ENCODE measurements around the gene FPR2.
"Not testable (repeated sequence)": the region's sequence is repeated elsewhere in the genome, so short reads cannot be mapped to it uniquely, and the experiment has no call there.

The FPR2 gene

DNA sequence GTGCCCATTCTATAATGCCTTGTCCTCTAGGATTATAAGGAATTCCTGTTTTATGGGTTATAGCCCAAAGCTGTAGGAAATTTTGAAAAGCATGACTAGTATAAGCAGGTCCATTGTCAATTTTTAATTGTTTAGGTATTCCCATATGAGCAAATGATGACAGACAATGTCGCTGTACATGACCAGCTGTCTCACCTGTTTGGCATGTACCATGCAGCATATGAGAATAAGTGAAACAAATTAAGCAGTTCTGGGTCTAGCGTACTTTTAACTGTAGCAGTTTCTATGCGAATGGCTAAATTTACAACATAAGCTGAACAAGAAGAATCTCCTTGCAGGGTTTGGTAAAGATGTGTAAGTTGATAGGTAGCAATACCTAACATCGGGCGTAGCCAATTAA lies 45.6 kb downstream of the FPR2 start:
- H3K4me2 ChIP-seq (ENCODE audit: low read length); H4K20me1 ChIP-seq (ENCODE audit: insufficient read depth, low read length): not testable (repeated sequence)

DNA sequence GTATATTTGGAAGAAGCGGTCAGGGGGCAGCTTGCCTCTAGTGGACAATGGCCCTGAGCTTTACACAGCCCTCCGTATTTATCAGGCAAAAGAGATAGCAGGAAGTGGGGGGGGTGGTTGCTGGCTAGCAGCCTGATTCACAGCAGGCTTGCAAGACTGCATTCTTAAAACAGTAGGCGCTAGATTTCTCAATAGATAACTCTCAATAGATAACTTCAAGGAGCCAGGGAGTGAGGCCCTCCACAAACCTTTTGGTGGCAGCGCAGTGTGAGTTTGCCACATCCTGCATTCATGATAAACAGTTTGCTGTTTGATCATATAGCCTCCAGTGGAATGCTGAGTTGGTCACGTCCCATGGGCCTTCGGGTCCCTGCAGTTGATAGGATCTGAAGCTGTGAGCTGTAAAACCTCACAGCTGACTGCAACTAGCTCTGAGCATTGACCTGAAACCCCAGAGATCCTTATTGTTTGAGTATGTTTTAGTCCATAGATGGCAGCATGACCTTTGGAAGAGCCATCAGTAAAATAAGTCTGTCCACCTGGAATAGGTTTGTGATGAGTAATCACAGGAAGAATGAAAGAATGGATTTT lies 46.2 kb downstream of the FPR2 start:
- TF ChIP-seq, protein P1, sequence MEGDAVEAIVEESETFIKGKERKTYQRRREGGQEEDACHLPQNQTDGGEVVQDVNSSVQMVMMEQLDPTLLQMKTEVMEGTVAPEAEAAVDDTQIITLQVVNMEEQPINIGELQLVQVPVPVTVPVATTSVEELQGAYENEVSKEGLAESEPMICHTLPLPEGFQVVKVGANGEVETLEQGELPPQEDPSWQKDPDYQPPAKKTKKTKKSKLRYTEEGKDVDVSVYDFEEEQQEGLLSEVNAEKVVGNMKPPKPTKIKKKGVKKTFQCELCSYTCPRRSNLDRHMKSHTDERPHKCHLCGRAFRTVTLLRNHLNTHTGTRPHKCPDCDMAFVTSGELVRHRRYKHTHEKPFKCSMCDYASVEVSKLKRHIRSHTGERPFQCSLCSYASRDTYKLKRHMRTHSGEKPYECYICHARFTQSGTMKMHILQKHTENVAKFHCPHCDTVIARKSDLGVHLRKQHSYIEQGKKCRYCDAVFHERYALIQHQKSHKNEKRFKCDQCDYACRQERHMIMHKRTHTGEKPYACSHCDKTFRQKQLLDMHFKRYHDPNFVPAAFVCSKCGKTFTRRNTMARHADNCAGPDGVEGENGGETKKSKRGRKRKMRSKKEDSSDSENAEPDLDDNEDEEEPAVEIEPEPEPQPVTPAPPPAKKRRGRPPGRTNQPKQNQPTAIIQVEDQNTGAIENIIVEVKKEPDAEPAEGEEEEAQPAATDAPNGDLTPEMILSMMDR (IDR thresholded peaks at IDR 0.05; ENCODE audit: low read depth, low read length): no peak
- TF ChIP-seq EZH2phosphoT487 (IDR thresholded peaks at IDR 0.05; ENCODE audit: low read depth): no peak
- Histone ChIP-seq H3K4me3 (ENCODE audit: low read length) (no peak overlapping the region), H3K36me3 (replicated peaks; ENCODE audit: low read depth, low read length) (no peaks in the 10 kb centered on the region), H3K4me1 (ENCODE audit: low read length) (peaks cover 22% of the 10 kb centered on the region), H3K27me3 (ENCODE audit: low read depth, low read length) (no peaks in the 10 kb centered on the region), H4K20me1 (ENCODE audit: insufficient read depth, low read length) (no peaks in the 10 kb centered on the region), H3K79me2 (ENCODE audit: low read length) (no peaks in the 10 kb centered on the region), H2AFZ (ENCODE audit: low read depth, low read length) (no peak overlapping the region), H3K4me2 (ENCODE audit: low read length) (no peak overlapping the region), H3K9ac (ENCODE audit: low read length) (no peak overlapping the region), H3K9me3 (ENCODE audit: insufficient read depth, low read length) (0 out of 2 replicates have a peak, but pooled peaks cover 4% of the 10 kb centered on the region), H3K27ac (ENCODE audit: low read length) (no peak overlapping the region)

More for the DNA sequence above, 45.6 kb downstream of the FPR2 start:
- not testable (repeated sequence) for H3K9ac ChIP-seq (ENCODE audit: low read length); H3K79me2 ChIP-seq (ENCODE audit: low read length); H3K36me3 ChIP-seq (replicated peaks; ENCODE audit: low read depth, low read length); H3K27ac ChIP-seq (ENCODE audit: low read length); H3K27me3 ChIP-seq (ENCODE audit: low read depth, low read length); H3K4me3 ChIP-seq (ENCODE audit: low read length); H3K9me3 ChIP-seq (ENCODE audit: insufficient read depth, low read length); H2AFZ ChIP-seq (ENCODE audit: low read depth, low read length)
- H3K4me1 ChIP-seq (ENCODE audit: low read length): peaks cover 19% of the 10 kb centered on the region

DNA sequence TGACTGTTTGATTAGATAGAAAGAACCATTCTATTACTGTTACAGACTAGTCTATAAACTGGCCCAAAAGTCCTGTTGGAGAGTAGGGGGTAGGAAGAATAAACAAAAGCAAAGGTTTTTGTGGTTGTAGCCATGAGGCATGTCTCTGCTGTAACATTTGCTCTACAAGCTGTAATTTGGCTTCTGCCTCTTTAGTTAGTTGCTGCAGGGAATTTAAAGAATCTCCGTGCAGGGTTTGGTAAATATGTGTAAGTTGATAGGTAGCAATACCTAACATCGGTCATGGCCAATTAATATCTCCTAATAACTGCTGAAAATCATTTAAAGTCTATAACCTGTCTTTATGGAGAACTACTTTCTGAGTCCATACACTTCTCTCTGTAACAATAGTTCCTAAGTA lies 46.9 kb downstream of the FPR2 start:
- Histone ChIP-seq H3K4me2 (ENCODE audit: low read length) (no peak overlapping the region), H3K79me2 (ENCODE audit: low read length) (no peaks in the 10 kb centered on the region), H2AFZ (ENCODE audit: low read depth, low read length) (no peak overlapping the region), H3K27ac (ENCODE audit: low read length) (no peak overlapping the region), H4K20me1 (ENCODE audit: insufficient read depth, low read length) (no peaks in the 10 kb centered on the region), H3K9ac (ENCODE audit: low read length) (no peak overlapping the region), H3K36me3 (replicated peaks; ENCODE audit: low read depth, low read length) (no peaks in the 10 kb centered on the region), H3K4me1 (ENCODE audit: low read length) (peaks cover 22% of the 10 kb centered on the region), H3K4me3 (ENCODE audit: low read length) (no peak overlapping the region), H3K27me3 (ENCODE audit: low read depth, low read length) (no peaks in the 10 kb centered on the region), H3K9me3 (ENCODE audit: insufficient read depth, low read length) (0 out of 2 replicates have a peak, but pooled peaks cover 4% of the 10 kb centered on the region)
- no peak for TF ChIP-seq EZH2phosphoT487 (IDR thresholded peaks at IDR 0.05; ENCODE audit: low read depth)

DNA sequence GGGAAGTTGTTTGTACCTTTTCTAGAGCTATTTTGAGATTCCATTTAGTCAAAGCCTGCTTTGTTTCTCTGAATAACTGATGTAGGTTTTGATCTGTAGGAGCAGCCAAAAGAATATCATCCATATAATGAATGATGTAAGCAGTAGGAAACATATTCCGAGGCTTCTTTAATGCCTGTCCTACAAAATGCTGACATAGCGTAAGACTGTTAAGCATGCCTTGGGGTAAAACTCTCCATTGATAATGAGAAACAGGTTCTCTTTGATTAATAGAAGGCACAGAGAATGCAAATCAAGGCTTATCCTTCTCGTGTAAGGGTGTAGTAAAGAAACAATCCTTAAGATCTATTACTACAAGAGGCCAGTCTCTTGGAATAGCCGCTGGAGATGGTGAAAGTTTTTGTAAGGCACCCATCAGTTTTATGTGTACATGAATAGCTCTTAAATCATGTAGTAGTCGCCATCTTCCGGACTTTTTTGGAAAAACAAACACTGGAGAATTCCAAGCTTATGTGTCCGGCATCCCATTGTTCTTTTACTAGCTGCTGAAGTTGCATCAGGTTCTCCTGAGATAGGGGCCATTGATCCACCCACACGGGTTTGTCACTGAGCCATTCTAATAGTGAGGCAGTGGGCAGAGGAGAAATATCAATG lies 47.5 kb downstream of the FPR2 start:
- Histone ChIP-seq H4K20me1 (ENCODE audit: insufficient read depth, low read length) (no peaks in the 10 kb centered on the region), H3K36me3 (replicated peaks; ENCODE audit: low read depth, low read length) (no peaks in the 10 kb centered on the region), H3K27ac (ENCODE audit: low read length) (no peak overlapping the region), H3K79me2 (ENCODE audit: low read length) (no peaks in the 10 kb centered on the region), H3K4me2 (ENCODE audit: low read length) (no peak overlapping the region), H3K4me3 (ENCODE audit: low read length) (no peak overlapping the region), H3K4me1 (ENCODE audit: low read length) (peaks cover 21% of the 10 kb centered on the region), H3K9me3 (ENCODE audit: insufficient read depth, low read length) (0 out of 2 replicates have a peak, but pooled peaks cover 4% of the 10 kb centered on the region), H3K27me3 (ENCODE audit: low read depth, low read length) (no peaks in the 10 kb centered on the region), H2AFZ (ENCODE audit: low read depth, low read length) (no peak overlapping the region), H3K9ac (ENCODE audit: low read length) (no peak overlapping the region)
- TF ChIP-seq, protein P1 (IDR thresholded peaks at IDR 0.05; ENCODE audit: low read depth, low read length): no peak
- no peak for TF ChIP-seq EZH2phosphoT487 (IDR thresholded peaks at IDR 0.05; ENCODE audit: low read depth)

DNA sequence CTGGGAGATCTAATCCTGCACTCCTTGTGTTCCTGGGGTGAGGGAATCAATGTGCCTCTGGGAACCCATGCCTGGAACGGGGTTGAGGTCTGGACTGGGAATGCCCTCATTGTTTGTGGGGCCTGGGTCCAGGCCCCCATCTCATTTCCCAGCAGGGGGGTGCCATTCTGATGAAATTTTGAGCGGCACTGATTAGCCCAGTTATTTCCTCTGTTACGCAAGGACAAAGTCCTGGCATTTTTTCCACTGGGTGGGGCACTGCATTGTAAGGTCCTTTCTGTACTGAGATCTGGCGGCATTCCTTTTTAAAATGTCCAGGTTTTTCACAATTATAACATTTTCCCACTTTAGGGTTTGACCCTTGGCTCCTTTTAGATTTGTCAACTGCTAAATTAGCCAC lies 48.8 kb downstream of the FPR2 start:
- Histone ChIP-seq H3K9ac (ENCODE audit: low read length) (no peak overlapping the region), H3K36me3 (replicated peaks; ENCODE audit: low read depth, low read length) (no peaks in the 10 kb centered on the region), H2AFZ (ENCODE audit: low read depth, low read length) (no peak overlapping the region), H3K27ac (ENCODE audit: low read length) (no peak overlapping the region), H3K4me2 (ENCODE audit: low read length) (no peak overlapping the region), H3K79me2 (ENCODE audit: low read length) (no peaks in the 10 kb centered on the region), H4K20me1 (ENCODE audit: insufficient read depth, low read length) (no peaks in the 10 kb centered on the region), H3K4me1 (ENCODE audit: low read length) (peaks cover 14% of the 10 kb centered on the region), H3K27me3 (ENCODE audit: low read depth, low read length) (no peaks in the 10 kb centered on the region), H3K4me3 (ENCODE audit: low read length) (no peak overlapping the region), H3K9me3 (ENCODE audit: insufficient read depth, low read length) (0 out of 2 replicates have a peak, but pooled peaks cover 9% of the 10 kb centered on the region)
- TF ChIP-seq EZH2phosphoT487 (IDR thresholded peaks at IDR 0.05; ENCODE audit: low read depth): no peak
- TF ChIP-seq, protein P1 (IDR thresholded peaks at IDR 0.05; ENCODE audit: low read depth, low read length): no peak
